ENCODE measurements around the gene SOX9. TPM values are rescaled to one million over a fixed set of nuclear protein-coding genes. Genes with fewer than 3 reads are reported as not detected.

The SOX9 gene
- total RNA-seq, result 14.6 TPM

DNA sequence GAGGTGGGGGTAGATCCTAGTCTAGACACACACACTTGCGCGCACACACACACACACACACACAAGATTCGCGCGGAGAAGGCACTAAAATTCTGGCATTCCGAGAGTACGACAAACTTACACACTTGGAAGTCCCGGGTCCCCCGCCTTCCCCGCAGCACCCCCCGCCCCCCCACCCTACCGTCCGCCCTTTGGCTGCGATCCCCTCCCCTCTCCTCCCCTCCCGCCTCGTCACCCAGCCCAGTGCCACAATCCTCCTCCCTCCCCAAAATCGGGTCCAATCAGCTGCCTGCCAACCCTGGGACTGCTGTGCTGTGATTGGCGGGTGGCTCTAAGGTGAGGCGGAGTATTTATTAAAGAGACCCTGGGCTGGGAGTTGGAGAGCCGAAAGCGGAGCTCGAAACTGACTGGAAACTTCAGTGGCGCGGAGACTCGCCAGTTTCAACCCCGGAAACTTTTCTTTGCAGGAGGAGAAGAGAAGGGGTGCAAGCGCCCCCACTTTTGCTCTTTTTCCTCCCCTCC lies at the start of gene SOX9:
Gene SOX9, plus strand, starts transcription at position 379 of the 522 bp plus-strand sequence. CDS start 372 bp downstream, outside the sequence.
- DNase-seq, result peak; percentile 98

- DNase-seq, result no peak
These were observed 49.5 kb upstream of the SOX9 start for GRCh38 chr17:72071330-72071729.

DNA sequence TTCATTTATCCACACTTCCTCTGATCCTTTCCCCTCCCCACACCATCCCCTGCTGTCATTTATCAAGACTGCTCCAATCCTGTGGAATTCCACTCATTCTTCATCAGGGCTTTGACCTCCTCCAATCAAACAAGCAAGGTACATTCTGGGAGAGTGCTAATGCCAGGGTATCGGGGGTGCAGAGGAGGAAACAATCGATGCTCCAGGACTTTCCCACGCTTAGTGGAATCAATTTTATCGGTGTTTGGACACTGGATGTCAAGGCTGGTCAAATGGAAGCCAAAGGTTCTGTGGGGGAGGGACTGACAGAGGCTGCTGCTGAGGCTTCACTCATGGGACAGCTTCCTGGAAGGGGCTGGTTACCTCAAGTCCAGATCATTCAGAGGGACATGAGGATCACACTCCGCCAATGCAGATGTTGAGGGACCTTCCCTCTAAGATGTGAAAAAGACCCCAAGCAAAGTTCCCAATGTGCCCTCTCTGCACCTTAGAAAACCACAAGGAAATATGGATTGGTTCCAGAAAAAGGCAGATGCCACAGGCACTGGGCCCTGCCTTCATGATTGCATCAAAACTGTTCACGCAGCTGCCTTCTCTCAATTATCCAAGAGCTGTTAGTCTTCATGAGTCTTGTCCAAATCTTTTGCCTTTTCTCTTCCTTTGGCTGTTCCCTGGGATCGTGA lies 44.7 kb upstream of the SOX9 start:
- DNase-seq, result no peak

DNA sequence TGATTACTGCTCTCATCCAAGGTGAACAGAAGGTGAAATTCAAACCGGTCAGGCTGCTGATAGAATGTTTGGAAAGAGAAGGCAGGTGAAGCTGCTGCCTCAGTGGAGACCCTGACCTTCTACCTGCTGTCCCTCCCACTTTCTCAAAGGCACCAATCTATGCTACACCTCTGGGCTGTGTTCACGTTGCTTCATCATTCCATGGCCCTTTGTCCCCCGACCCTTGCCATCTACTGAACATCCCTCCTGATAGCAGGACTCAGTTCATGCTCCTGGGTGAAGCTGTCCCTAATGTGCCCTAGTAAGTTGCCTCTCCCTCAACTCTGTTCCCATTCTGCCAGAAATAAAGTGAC lies 44.2 kb upstream of the SOX9 start:
- DNase-seq, result no peak

DNA sequence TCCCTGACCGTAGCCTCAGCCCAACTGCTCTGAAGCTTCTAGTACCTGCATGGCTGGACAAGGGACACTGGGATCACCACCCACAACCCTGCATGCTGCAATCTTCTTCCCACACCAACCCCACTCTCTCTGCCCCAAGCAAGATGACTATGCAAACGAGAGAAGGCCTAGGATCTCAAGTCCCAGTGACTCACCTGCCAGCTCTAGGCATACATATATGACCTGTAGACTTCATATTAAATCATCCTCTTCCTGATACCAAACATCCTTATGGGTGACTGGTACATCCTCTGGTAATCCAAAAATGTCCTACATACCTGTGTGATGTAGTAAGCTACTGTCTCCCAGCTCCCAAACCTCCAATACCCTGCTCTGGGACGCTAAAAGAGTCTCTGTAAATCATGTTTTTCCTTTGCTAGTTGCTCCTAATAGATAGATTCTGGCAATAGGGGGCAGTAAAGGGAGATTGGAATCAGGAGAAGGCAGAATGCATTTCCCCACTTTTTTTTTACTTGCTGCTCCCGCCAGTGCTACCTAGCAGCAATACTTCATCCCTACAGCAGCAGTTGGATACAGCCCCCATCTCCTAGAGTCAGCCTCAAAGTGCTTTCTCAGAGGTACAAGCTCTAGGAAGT lies 43.4 kb upstream of the SOX9 start:
- DNase-seq, result no peak

- no peak for DNase-seq
These were observed 41.1 kb upstream of the SOX9 start for GRCh38 chr17:72079700-72080099.

GRCh38 chr17:72087876-72088275 lies 32.9 kb upstream of the SOX9 start:
- no peak for DNase-seq

- no peak for DNase-seq
These were observed 31.3 kb upstream of the SOX9 start for GRCh38 chr17:72089453-72089987.

GRCh38 chr17:72090108-72090507 lies 30.7 kb upstream of the SOX9 start:
- DNase-seq, result no peak

DNA sequence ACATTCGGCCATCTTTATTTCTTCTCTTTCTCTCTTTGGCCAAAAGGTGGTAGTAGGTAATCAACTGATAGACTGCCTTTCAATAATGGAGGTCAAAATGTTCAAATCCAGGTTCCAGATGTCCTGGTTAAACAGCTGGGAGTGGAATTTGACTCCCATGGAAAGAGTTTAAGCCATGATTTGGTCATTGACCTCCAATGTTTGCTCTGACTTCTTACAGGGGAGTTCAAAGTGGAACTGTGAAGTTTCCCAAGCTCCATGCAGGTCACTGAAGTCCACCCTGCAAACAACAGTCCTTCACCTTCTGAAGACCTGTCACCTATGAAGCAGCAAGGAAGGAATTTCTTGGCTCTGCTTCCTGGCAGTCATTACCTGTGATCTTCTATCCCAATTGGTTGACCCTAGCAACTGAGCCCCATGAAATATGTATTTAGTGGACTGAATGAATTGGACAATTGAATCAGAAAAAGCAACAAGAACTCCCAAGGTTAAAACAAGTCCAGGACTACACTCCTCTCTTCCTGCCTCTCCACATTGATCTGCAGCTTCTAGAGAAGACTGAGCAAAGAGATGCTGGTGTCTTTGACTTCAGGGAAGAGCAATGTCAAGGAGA lies 28.0 kb upstream of the SOX9 start:
- DNase-seq, result no peak

DNA sequence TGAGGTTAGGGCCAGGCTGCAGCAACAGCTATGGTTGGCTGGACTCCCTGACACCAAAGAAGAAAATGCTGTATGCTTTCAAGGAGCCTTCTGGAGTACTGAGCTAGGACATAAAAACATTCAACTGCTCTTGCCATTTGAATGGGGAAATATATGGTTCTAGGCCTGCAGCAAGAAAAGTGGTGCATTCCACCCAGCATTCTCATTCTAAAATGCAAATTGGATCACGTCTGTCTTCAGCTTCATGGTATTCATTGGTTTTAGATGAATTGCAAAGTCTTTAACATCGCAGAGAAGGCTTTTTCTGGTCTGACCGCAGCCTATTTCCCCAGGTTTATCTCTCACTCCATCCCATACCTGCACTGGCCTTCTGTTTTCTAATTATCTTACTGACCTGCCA lies 27.1 kb upstream of the SOX9 start:
- DNase-seq, result no peak

- DNase-seq, result no peak
These were observed 25.5 kb upstream of the SOX9 start for GRCh38 chr17:72095316-72095715.

DNA sequence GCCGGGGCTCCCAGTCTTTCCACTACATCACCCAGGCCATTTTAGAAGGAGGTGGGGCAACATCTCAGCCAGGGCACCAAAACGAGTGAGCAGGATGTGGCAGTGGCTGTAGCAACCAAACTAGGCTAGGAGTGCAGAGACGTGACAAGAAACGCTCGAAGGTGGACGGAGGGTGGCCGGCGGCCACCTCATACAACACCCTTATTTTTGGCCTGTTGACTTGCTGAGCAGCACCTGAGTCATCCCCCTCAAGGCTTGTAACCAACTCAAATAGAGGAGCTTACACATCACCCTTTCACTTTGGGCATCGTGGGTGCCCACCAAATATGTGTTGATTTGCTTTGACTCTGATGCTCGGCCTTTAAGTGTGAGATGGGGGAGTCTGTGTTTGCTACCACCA lies 23.7 kb upstream of the SOX9 start:
- DNase-seq, result no peak

GRCh38 chr17:72099919-72100318 lies 20.9 kb upstream of the SOX9 start:
- no peak for DNase-seq

DNA sequence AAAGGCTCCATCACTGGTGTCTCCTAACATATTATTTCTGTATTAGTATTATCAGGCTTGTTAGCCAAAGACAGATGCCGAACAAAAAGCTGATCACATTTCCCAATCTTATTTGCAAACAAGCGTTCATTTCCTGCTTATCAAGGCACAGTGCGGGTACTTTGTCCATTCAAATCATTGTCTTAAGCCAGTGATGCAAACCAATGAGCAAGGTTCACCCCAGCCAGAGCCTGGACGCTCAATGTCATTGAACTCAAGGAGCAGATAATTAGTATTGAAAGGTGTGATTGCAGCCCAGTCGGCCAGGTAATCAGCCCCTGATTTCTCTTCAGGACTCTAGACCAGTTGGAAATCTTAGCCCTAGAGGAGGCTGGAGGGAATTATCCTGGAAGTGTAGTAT lies 20.4 kb upstream of the SOX9 start:
- no peak for DNase-seq

- no peak for DNase-seq
These were observed 19.3 kb upstream of the SOX9 start for GRCh38 chr17:72101526-72101925.

- no peak for DNase-seq
These were observed 18.5 kb upstream of the SOX9 start for GRCh38 chr17:72102366-72102765.

GRCh38 chr17:72104164-72104862 lies 16.5 kb upstream of the SOX9 start:
- DNase-seq, result no peak

DNA sequence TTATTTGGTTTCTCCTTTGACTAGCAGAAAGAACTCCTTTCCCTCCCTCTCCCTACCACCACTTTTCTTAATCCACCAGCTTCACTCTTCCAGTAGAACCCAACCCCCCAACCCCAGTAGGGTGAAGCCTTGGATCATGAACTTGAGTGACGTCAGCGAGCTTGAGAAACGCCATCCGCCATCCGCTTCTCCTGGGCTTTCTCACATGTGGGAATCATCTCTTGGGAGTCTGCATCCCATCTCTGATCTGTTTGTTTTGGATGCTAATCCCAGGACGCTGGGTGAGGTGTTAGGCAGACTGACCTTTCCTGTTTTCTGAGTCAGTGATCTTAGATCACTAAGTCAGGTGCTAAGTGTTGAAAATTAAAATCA lies 16.0 kb upstream of the SOX9 start:
- DNase-seq, result no peak

DNA sequence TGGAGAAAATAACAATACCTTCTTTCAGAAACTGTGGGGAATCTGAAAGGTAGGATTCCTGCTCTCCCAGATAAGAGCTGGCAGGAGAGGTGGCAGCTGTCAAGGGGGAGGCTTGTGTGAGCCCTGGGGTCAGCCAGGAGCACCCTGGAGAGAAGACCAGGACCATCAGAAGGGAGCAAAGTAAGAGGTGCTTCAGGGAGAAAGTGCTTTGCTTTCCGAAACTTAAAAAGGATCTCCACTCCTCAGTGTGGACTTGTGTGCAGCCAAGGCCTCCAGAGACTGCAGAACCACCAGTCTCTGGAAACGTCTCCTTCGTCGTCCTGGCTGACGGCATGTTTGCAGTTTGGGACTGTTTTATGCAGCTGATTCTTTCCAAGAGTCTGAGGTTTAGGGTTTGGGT lies 13.7 kb upstream of the SOX9 start:
- DNase-seq, result no peak

- DNase-seq, result no peak
These were observed 10.4 kb upstream of the SOX9 start for GRCh38 chr17:72110231-72110941.

DNA sequence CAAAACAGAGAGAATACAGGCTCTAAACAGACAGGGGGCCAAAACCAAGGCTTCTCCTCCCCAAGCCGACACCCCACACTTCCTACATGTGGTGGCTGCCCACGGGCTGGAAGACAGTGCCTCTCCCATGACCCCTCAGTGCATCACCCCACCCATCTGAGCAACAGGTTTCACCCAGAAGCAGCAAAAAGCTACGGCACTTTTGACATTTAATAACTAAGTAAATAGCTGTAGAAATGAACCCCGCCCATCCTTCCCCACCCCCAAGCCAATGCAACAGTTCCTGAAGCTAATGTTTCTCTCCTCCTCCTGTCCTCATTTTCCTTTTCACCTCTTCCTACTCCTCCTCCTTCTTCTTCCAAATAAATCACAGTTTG lies 9.9 kb upstream of the SOX9 start:
- DNase-seq, result no peak
